CD4-positive, CD25-positive, alpha-beta regulatory T cell (primary cell): ENCODE data around the gene CDK3. TPM values are rescaled to one million over a fixed set of nuclear protein-coding genes. Genes with fewer than 3 reads are reported as not detected.
A peak's percentile ranks its signal among the peaks of the same experiment; 100 is the strongest.
"Not testable (repeated sequence)": the region's sequence is repeated elsewhere in the genome, so short reads cannot be mapped to it uniquely, and the experiment has no call there.

Experiments
- ATAC-seq, 2 donors: fragments of 150-1000 bp; cut with Tn5 transposase; one replicate each; pipeline ENCODE4 v1.10.0; 2021; ENCODE audit warnings: low read depth in 2 of 2, moderate number of reproducible peaks in 2 of 2, moderate library complexity in 1 of 2
- DNase-seq, 3 donors: peaks; one replicate each; pipeline versions ENCODE4 v3.0.0 to v3.0.0-alpha.2; 2012 to 2022; ENCODE audit warnings: mixed read lengths in 1 of 3
- H3K27ac ChIP-seq: one replicate; pipeline ENCODE4 v1.7.0; 2013; ENCODE audit warnings: mild to moderate bottlenecking, low read length; ENCODE audit not compliant: insufficient read depth, poor library complexity, severe bottlenecking
- H3K27me3 ChIP-seq: one replicate; pipeline ENCODE4 v1.7.0; 2013; ENCODE audit warnings: low read length; ENCODE audit not compliant: control insufficient read depth, insufficient read depth
- H3K36me3 ChIP-seq: one replicate; pipeline ENCODE4 v1.7.0; 2013; ENCODE audit warnings: mild to moderate bottlenecking, low read length, moderate library complexity; ENCODE audit not compliant: control insufficient read depth, insufficient read depth
- H3K4me1 ChIP-seq: 2 replicates; pipeline ENCODE4 v1.7.0; 2013; ENCODE audit warnings: mild to moderate bottlenecking, low read length; ENCODE audit not compliant: insufficient read depth, control insufficient read depth, poor library complexity, severe bottlenecking
- H3K4me3 ChIP-seq: one replicate; pipeline ENCODE4 v1.7.0; 2013; ENCODE audit warnings: low read depth, mild to moderate bottlenecking, low read length, moderate library complexity
- H3K9me3 ChIP-seq, 2 experiments: 1 replicate in 1 of 2; 2 replicates in 1 of 2; pipeline ENCODE4 v1.7.0; 2013; ENCODE audit warnings: low read length in 2 of 2, mild to moderate bottlenecking in 1 of 2, moderate library complexity in 1 of 2; ENCODE audit not compliant: control insufficient read depth in 2 of 2
- H3K27ac Mint-ChIP-seq, 3 donors: one replicate each; pipeline ENCODE4 v1.8.0; 2020 to 2022; ENCODE audit warnings: mild to moderate bottlenecking in 3 of 3, mixed read lengths in 3 of 3, moderate library complexity in 2 of 3
- H3K27me3 Mint-ChIP-seq: one replicate; pipeline ENCODE4 v1.8.0; 2022; ENCODE audit warnings: mild to moderate bottlenecking, mixed read lengths
- H3K36me3 Mint-ChIP-seq: one replicate; pipeline ENCODE4 v1.8.0; 2020; ENCODE audit warnings: mixed read lengths
- H3K4me1 Mint-ChIP-seq, 4 donors: one replicate each; pipeline ENCODE4 v1.8.0; 2020 to 2022; ENCODE audit warnings: mixed read lengths in 4 of 4, mild to moderate bottlenecking in 1 of 4
- H3K4me3 Mint-ChIP-seq, 4 donors: one replicate each; pipeline ENCODE4 v1.8.0; 2020 to 2022; ENCODE audit warnings: mild to moderate bottlenecking in 4 of 4, mixed read lengths in 4 of 4, moderate library complexity in 3 of 4
- H3K9me3 Mint-ChIP-seq, 7 donors: one replicate each; pipeline ENCODE4 v1.8.0; 2020 to 2022; ENCODE audit warnings: mixed read lengths in 7 of 7, mild to moderate bottlenecking in 3 of 7, moderate library complexity in 2 of 7
- polyA plus RNA-seq, 4 donors: library from polyadenylated mRNA; unstranded; fragments of 300-500 nt; fragmentation: Illumina TruSeq; gene quantifications; one replicate each; pipeline ENCODE4 v1.2.3, GENCODE V29; 2021
- total RNA-seq: library from RNA; stranded (reverse); gene quantifications from one replicate; pipeline ENCODE4 v1.2.3, GENCODE V29; 2022

The CDK3 gene
- total and polyA plus RNA-seq, 5 donors from 2014 or later, result 0.17 to 11.6 (median 0.79) TPM

GRCh38 chr17:76040376-76040775 is 39.7 kb downstream of the CDK3 start:
- H3K27me3 Mint-ChIP-seq, result no peaks in the 10 kb centered on the region
- H3K4me1 ChIP-seq, result no peaks in the 10 kb centered on the region
- no peak overlapping the region for H3K4me3 Mint-ChIP-seq
- DNase-seq (no peak), ATAC-seq (no peak)
- H3K27ac Mint-ChIP-seq, result peak overlapping the region; percentile 67 to 75 (median 71)
- peaks cover 73% of the 10 kb centered on the region for H3K36me3 ChIP-seq
- H3K4me1 Mint-ChIP-seq, result peaks cover 0 to 2% (median 0%) of the 10 kb centered on the region in 4 donors
- H3K27ac ChIP-seq, result no peak overlapping the region
- peaks cover 43% of the 10 kb centered on the region for H3K36me3 Mint-ChIP-seq
- H3K9me3 Mint-ChIP-seq, result no peaks in the 10 kb centered on the region
- no peaks in the 10 kb centered on the region for H3K9me3 ChIP-seq
- no peaks in the 10 kb centered on the region for H3K27me3 ChIP-seq
- no peak overlapping the region for H3K4me3 ChIP-seq

- H3K36me3 Mint-ChIP-seq, result peaks cover 52% of the 10 kb centered on the region
- not testable (repeated sequence) for H3K9me3 ChIP-seq, H3K27me3 Mint-ChIP-seq, H3K4me3 ChIP-seq, H3K4me3 Mint-ChIP-seq, H3K27ac ChIP-seq, DNase-seq, H3K27ac Mint-ChIP-seq, H3K4me1 Mint-ChIP-seq, H3K9me3 Mint-ChIP-seq, ATAC-seq, H3K4me1 ChIP-seq, H3K27me3 ChIP-seq
- peaks cover 93% of the 10 kb centered on the region for H3K36me3 ChIP-seq
Observed at GRCh38 chr17:76042868-76043267, 42.2 kb downstream of the CDK3 start.

- H3K9me3 Mint-ChIP-seq, ATAC-seq: not testable (repeated sequence)
Observed at GRCh38 chr17:76044475-76045007, 43.9 kb downstream of the CDK3 start.

DNA sequence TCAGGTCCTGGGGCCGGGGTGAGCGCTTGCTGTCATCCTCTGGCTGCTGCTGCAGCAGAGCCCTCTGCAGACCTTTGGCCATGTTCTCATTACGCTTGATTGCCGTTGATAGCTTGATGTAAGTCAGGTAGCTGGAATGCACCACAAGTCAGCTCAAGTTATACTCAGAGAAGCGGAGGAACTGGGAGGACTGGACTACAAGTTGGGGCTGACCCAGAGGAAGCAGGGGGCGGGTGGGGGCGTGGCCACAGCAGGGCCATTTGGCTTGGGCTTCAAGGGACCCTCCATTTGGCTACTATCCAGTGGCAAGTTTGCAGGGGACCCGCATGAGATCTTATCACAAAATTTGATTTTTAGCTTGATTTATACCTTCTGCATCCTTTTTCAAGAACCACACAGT is 45.4 kb downstream of the CDK3 start:
- H3K9me3 ChIP-seq, result no peaks in the 10 kb centered on the region
- peaks cover 4% of the 10 kb centered on the region for H3K4me1 ChIP-seq
- Mint-ChIP-seq H3K27me3 (no peaks in the 10 kb centered on the region), H3K27ac (no peak overlapping the region), H3K4me3 (no peak overlapping the region), H3K9me3 (no peaks in the 10 kb centered on the region), H3K4me1 (peaks cover 0 to 25% (median 13%) of the 10 kb centered on the region in 4 donors), H3K36me3 (peaks cover 52% of the 10 kb centered on the region)
- H3K27ac ChIP-seq, result no peak overlapping the region
- no peak for ATAC-seq
- no peak for DNase-seq
- no peaks in the 10 kb centered on the region for H3K27me3 ChIP-seq
- no peak overlapping the region for H3K4me3 ChIP-seq
- H3K36me3 ChIP-seq, result peaks cover 96% of the 10 kb centered on the region

More at GRCh38 chr17:76044475-76045007, 43.9 kb downstream of the CDK3 start:
- not testable (repeated sequence) for H3K27me3 ChIP-seq, H3K27me3 Mint-ChIP-seq, H3K4me3 ChIP-seq, H3K4me1 ChIP-seq, H3K9me3 ChIP-seq, DNase-seq, H3K27ac ChIP-seq, H3K4me3 Mint-ChIP-seq
- Mint-ChIP-seq H3K4me1 (peaks cover 0 to 14% (median 10%) of the 10 kb centered on the region in 4 donors), H3K36me3 (peaks cover 51% of the 10 kb centered on the region), H3K27ac (peak overlapping the region in 1 of 3 donors; percentile 32)
- peaks cover 96% of the 10 kb centered on the region for H3K36me3 ChIP-seq

GRCh38 chr17:76048025-76048605 is 47.5 kb downstream of the CDK3 start:
- H3K4me1 Mint-ChIP-seq, result peaks cover 0 to 28% (median 15%) of the 10 kb centered on the region in 4 donors
- ATAC-seq, result no peak
- H3K36me3 Mint-ChIP-seq, result peaks cover 56% of the 10 kb centered on the region
- H3K36me3 ChIP-seq, result peaks cover 93% of the 10 kb centered on the region
- H3K4me1 ChIP-seq, result peaks cover 4% of the 10 kb centered on the region
- no peaks in the 10 kb centered on the region for H3K9me3 ChIP-seq
- peak overlapping the region in 1 of 4 donors; percentile 59 for H3K4me3 Mint-ChIP-seq
- H3K27me3 ChIP-seq, result no peaks in the 10 kb centered on the region
- peak overlapping the region; percentile 1 to 80 (median 1) for H3K27ac Mint-ChIP-seq
- H3K27ac ChIP-seq, result no peak overlapping the region
- H3K4me3 ChIP-seq, result no peak overlapping the region
- no peaks in the 10 kb centered on the region for H3K9me3 Mint-ChIP-seq
- DNase-seq, result no peak
- no peaks in the 10 kb centered on the region for H3K27me3 Mint-ChIP-seq

DNA sequence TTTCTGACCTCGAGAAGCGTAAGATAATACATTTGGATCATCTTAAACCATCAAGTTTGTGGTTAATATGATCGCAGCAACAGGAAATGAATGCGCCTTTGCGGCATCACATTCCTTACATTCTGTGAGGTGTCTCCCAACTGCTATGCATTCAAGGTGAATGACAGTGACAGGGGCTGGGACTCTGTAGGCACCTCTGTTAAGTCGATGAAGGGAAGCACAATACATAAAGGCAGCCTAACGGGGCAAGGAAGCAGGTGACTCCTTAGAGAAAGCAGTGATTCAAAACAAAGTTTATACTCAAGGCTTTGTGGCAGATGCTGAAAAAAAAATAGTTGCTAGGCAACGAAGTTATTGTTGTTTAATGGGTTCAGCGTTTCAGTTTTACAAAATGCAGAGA is 48.1 kb downstream of the CDK3 start:
- Mint-ChIP-seq H3K27ac (peak overlapping the region in 2 of 3 donors; percentile 80), H3K36me3 (peaks cover 54% of the 10 kb centered on the region), H3K9me3 (no peaks in the 10 kb centered on the region), H3K4me1 (peaks cover 0 to 28% (median 15%) of the 10 kb centered on the region in 4 donors), H3K4me3 (no peak overlapping the region), H3K27me3 (no peaks in the 10 kb centered on the region)
- Histone ChIP-seq H3K4me1 (peaks cover 4% of the 10 kb centered on the region), H3K9me3 (no peaks in the 10 kb centered on the region), H3K4me3 (no peak overlapping the region), H3K36me3 (peaks cover 90% of the 10 kb centered on the region), H3K27ac (peak overlapping the region; percentile 64), H3K27me3 (no peaks in the 10 kb centered on the region)
- peak in 1 of 3 donors; percentile 47 for DNase-seq
- peak; percentile 50 to 56 for ATAC-seq

GRCh38 chr17:76049239-76049638 is 48.6 kb downstream of the CDK3 start:
- Histone ChIP-seq H3K27me3 (no peaks in the 10 kb centered on the region), H3K36me3 (peaks cover 90% of the 10 kb centered on the region), H3K27ac (peak overlapping the region; percentile 64), H3K9me3 (no peaks in the 10 kb centered on the region), H3K4me3 (no peak overlapping the region), H3K4me1 (peaks cover 4% of the 10 kb centered on the region)
- DNase-seq (no peak), ATAC-seq (no peak)
- peak overlapping the region; percentile 27 to 80 (median 80) for H3K27ac Mint-ChIP-seq
- H3K4me1 Mint-ChIP-seq, result peaks cover 0 to 29% (median 15%) of the 10 kb centered on the region in 4 donors
- no peak overlapping the region for H3K4me3 Mint-ChIP-seq
- H3K36me3 Mint-ChIP-seq, result peaks cover 53% of the 10 kb centered on the region
- H3K9me3 Mint-ChIP-seq, result no peaks in the 10 kb centered on the region
- H3K27me3 Mint-ChIP-seq, result no peaks in the 10 kb centered on the region
